Cardiac muscle cell (in vitro differentiated cells and primary cell): ENCODE results near the gene MAD1L1. TPM values are rescaled to one million over a fixed set of nuclear protein-coding genes. Genes with fewer than 3 reads are reported as not detected.
"Not testable (repeated sequence)": the region's sequence is repeated elsewhere in the genome, so short reads cannot be mapped to it uniquely, and the experiment has no call there.

Experiments
- DNase-seq, 2 donors: peaks; one replicate each; pipeline versions ENCODE4 v3.0.0 to v3.0.0-alpha.2; 2010 to 2017; ENCODE audit warnings: low read depth in 1 of 2, low spot score in 1 of 2
- H3K27ac ChIP-seq: fragments of 200-600 bp; sonication (generic); 2 replicates; pipeline ENCODE4 v1.5.1; 2016
- H3K27me3 ChIP-seq: fragments of 200-600 bp; sonication (generic); 2 replicates; pipeline ENCODE4 v1.6.0; 2016; ENCODE audit warnings: control low read depth
- H3K36me3 ChIP-seq: fragments of 200-600 bp; sonication (generic); 2 replicates; pipeline ENCODE4 v1.5.1; 2016; ENCODE audit warnings: control low read depth
- H3K4me1 ChIP-seq: fragments of 200-600 bp; sonication (generic); 2 replicates; pipeline ENCODE4 v1.8.1; 2017; ENCODE audit warnings: low read depth, mild to moderate bottlenecking, mixed run types
- H3K4me3 ChIP-seq: fragments of 200-600 bp; sonication (generic); 2 replicates; pipeline ENCODE4 v1.5.1; 2016; ENCODE audit warnings: mild to moderate bottlenecking
- H3K9me3 ChIP-seq: fragments of 200-600 bp; sonication (generic); 2 replicates; pipeline ENCODE4 v1.5.1; 2017; ENCODE audit warnings: low read depth, mild to moderate bottlenecking, control low read depth
- polyA plus RNA-seq: library from polyadenylated mRNA; unstranded; fragments of >200 nt; fragmentation: Nextera tagmentation; extraction: Ambion mirVana; gene quantifications from 2 replicates; pipeline ENCODE4 v1.2.1, GENCODE V29; 2016
- total RNA-seq: library from RNA; depleted of rRNA; stranded (reverse); fragments of >200 nt; gene quantifications from 2 replicates; pipeline ENCODE4 v1.2.3, GENCODE V29; 2016
- TF ChIP-seq, protein P1 (sequence below): IDR thresholded peaks from 2 replicates; pipeline ENCODE4 v1.5.1; 2012; ENCODE audit warnings: low read depth, mild to moderate bottlenecking, low read length

MAD1L1 gene
- total and polyA plus RNA-seq, 2 experiments from 2014 or later = 38.3 to 56.2 TPM

DNA sequence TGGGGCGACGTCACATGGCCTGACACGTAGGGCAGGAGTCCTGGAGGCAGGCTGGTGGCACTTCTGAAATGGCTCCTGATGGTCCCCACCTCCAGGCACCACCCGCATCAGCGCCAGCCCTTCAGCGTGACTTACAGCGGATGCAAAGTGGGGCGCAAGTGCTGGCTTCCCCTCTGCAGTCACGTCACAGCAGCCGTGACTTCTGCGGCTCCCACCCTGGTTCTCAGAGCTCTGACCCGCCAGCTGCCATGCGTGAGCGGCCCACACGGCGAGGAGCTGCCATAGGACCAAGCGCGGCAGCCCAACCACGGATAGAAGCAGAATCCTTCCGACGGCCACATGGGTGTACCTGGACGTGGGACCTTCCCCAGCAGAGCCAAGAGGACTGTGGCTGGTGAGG is 403.6 kb downstream of the MAD1L1 start:
- Histone ChIP-seq H3K27ac (no peak overlapping the region), H3K27me3 (no peaks in the 10 kb centered on the region), H3K9me3 (no peaks in the 10 kb centered on the region), H3K4me1 (no peaks in the 10 kb centered on the region), H3K36me3 (no peaks in the 10 kb centered on the region), H3K4me3 (no peak overlapping the region)
- no peak for DNase-seq
- TF ChIP-seq, protein P1, sequence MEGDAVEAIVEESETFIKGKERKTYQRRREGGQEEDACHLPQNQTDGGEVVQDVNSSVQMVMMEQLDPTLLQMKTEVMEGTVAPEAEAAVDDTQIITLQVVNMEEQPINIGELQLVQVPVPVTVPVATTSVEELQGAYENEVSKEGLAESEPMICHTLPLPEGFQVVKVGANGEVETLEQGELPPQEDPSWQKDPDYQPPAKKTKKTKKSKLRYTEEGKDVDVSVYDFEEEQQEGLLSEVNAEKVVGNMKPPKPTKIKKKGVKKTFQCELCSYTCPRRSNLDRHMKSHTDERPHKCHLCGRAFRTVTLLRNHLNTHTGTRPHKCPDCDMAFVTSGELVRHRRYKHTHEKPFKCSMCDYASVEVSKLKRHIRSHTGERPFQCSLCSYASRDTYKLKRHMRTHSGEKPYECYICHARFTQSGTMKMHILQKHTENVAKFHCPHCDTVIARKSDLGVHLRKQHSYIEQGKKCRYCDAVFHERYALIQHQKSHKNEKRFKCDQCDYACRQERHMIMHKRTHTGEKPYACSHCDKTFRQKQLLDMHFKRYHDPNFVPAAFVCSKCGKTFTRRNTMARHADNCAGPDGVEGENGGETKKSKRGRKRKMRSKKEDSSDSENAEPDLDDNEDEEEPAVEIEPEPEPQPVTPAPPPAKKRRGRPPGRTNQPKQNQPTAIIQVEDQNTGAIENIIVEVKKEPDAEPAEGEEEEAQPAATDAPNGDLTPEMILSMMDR = no peak

GRCh38 chr7:1828170-1828569 is 404.6 kb downstream of the MAD1L1 start:
- H3K36me3 ChIP-seq, H3K27me3 ChIP-seq, H3K27ac ChIP-seq, DNase-seq, H3K9me3 ChIP-seq, H3K4me3 ChIP-seq, H3K4me1 ChIP-seq: not testable (repeated sequence)

DNA sequence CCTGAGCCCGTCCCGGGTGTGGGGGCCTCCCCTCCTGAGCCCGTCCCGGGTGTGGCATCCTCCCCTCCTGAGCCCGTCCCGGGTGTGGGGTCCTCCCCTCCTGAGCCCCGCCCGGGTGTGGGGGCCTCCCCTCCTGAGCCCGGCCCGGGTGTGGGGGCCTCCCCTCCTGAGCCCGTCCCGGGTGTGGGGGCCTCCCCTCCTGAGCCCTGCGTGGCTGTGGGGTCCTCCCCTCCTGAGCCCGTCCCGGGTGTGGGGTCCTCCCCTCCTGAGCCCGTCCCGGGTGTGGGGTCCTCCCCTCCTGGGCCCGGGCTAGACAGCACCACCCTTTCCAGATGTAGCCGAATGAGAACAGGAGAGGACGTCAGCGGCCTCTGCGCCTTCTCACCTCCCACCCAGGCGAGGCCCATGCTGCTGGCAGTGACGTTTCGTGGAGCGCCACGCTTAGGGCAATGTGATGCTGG is 405.2 kb downstream of the MAD1L1 start:
- not testable (repeated sequence) for H3K4me1 ChIP-seq, H3K27me3 ChIP-seq, H3K9me3 ChIP-seq, H3K4me3 ChIP-seq, H3K27ac ChIP-seq, DNase-seq, H3K36me3 ChIP-seq

DNA sequence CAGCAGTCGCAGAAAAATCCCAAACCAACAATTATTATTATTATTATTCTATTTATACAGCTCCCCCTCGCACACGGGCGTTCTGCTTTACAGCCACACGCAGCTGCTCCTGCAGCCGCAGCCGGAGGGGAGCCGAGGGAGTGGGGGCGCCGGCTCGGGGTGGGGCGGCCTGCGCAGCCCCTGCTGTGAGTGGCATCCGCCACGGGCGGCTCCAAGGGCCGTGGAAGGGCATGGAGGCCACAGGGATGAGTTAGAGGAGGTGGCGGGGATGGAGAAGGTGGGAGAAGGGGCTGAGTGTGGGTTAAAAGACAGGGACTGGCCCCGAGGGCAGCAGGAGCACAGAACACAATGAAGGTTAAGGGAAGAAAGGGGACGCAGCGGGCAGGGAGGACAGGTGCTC is 405.8 kb downstream of the MAD1L1 start:
- not testable (repeated sequence) for DNase-seq

DNA sequence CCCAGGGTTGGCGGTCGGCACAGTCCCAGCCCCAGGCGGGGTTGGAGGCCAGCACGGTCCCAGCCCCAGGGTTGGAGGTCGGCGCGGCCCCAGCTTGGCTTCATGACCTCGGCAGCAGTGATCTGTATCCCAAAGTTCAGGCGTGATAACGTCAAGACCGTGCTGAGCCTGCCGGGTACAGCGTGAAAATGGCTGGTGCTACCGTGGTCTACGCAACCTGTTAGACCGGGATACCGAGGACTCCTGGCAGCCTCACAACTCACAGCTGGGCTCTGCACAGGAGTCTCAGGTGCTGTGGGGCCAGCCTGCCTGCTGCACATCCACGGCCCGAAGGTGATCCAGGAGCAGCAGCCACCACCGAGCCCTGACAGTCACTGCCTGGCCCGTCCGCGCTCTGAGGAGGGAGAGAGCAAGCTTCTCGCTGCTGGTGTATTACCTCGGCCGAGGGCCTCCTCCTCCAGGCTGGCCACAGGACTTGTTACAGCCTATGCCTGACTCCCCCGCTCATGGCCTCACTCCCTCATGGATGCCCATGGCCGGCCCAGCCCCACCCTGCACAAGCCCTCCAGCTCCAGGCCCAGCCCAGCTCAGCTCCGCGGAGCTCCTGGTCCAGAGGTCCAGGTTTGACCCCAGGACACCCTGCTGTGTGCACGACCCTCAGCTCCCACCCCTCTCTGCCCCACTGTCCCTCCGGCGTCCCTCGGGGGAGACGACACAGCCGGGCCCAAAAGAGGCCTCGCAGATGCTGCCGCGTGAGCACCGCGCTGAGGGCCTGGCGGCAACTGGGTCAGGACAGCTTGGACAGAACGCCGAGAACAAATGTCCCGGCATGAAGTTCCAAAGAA is 406.6 kb downstream of the MAD1L1 start:
- H3K9me3 ChIP-seq = no peaks in the 10 kb centered on the region
- no peak overlapping the region for H3K4me3 ChIP-seq
- H3K4me1 ChIP-seq = no peaks in the 10 kb centered on the region
- no peak for DNase-seq
- H3K27me3 ChIP-seq = no peaks in the 10 kb centered on the region
- TF ChIP-seq, protein P1 = no peak
- H3K36me3 ChIP-seq = no peaks in the 10 kb centered on the region
- H3K27ac ChIP-seq = no peak overlapping the region

More for the DNA sequence above, 405.8 kb downstream of the MAD1L1 start:
- not testable (repeated sequence) for H3K9me3 ChIP-seq, H3K36me3 ChIP-seq, H3K27ac ChIP-seq, H3K27me3 ChIP-seq, H3K4me3 ChIP-seq, H3K4me1 ChIP-seq

- H3K27ac ChIP-seq, H3K4me3 ChIP-seq, H3K36me3 ChIP-seq, DNase-seq, H3K9me3 ChIP-seq, H3K27me3 ChIP-seq, H3K4me1 ChIP-seq: not testable (repeated sequence)
Observed at GRCh38 chr7:1825647-1825896, 407.2 kb downstream of the MAD1L1 start.

GRCh38 chr7:1824882-1825646 is 407.7 kb downstream of the MAD1L1 start:
- H3K36me3 ChIP-seq, H3K27ac ChIP-seq, H3K9me3 ChIP-seq, DNase-seq, H3K4me3 ChIP-seq, H3K27me3 ChIP-seq, H3K4me1 ChIP-seq: not testable (repeated sequence)

- not testable (repeated sequence) for DNase-seq, H3K4me3 ChIP-seq
Observed at GRCh38 chr7:1824151-1824881, 408.4 kb downstream of the MAD1L1 start.

More at GRCh38 chr7:1824151-1824881, 408.4 kb downstream of the MAD1L1 start:
- H3K36me3 ChIP-seq, H3K9me3 ChIP-seq, H3K4me1 ChIP-seq, H3K27me3 ChIP-seq, H3K27ac ChIP-seq: not testable (repeated sequence)
